Measurements from ENCODE around the gene CD163.
"Not testable (repeated sequence)": the region's sequence is repeated elsewhere in the genome, so short reads cannot be mapped to it uniquely, and the experiment has no call there.

Gene CD163

GRCh38 chr12:7448099-7448498, 55.5 kb downstream of the CD163 start:
- no peak for DNase-seq

GRCh38 chr12:7444537-7444936, 59.0 kb downstream of the CD163 start:
- no peak for DNase-seq

GRCh38 chr12:7444076-7444475, 59.5 kb downstream of the CD163 start, which contains the start of gene CD163L1:
TSS of gene CD163L1 (minus strand) at chr12:7444153. CDS start at chr12:7444127, 26 bp downstream.
- no peak for DNase-seq

GRCh38 chr12:7441216-7441615, 62.4 kb downstream of the CD163 start:
- DNase-seq = no peak

GRCh38 chr12:7439579-7440505, 63.7 kb downstream of the CD163 start:
- DNase-seq = peak; percentile 55

- not testable (repeated sequence) for DNase-seq
These were observed 65.1 kb downstream of the CD163 start for GRCh38 chr12:7438291-7438995.

GRCh38 chr12:7437494-7437893, 66.1 kb downstream of the CD163 start:
- not testable (repeated sequence) for DNase-seq

GRCh38 chr12:7434670-7435069, 68.9 kb downstream of the CD163 start:
- no peak for DNase-seq

- DNase-seq = no peak
These were observed 70.2 kb downstream of the CD163 start for GRCh38 chr12:7433276-7433822.

GRCh38 chr12:7431993-7432685, 71.4 kb downstream of the CD163 start:
- DNase-seq = no peak

Measured in activated CD4-positive, CD25-positive, alpha-beta regulatory T cell treated with anti-CD3 and anti-CD28 coated beads, Interleukin-2, amount 50 U/mL, for 72 hours (primary cell).